CD4-positive, alpha-beta T cell treated with Interleukin-17A for 1 hour (primary cell): ENCODE results near the gene SAFB2.

Source experiments
- DNase-seq: peaks from one replicate; pipeline ENCODE4 v3.0.0-alpha.2; 2020

The SAFB2 gene

GRCh38 chr19:5605362-5605761 is 17.2 kb downstream of the SAFB2 start:
- no peak for DNase-seq

- no peak for DNase-seq
Measured at GRCh38 chr19:5603626-5604025, 18.9 kb downstream of the SAFB2 start.

DNA sequence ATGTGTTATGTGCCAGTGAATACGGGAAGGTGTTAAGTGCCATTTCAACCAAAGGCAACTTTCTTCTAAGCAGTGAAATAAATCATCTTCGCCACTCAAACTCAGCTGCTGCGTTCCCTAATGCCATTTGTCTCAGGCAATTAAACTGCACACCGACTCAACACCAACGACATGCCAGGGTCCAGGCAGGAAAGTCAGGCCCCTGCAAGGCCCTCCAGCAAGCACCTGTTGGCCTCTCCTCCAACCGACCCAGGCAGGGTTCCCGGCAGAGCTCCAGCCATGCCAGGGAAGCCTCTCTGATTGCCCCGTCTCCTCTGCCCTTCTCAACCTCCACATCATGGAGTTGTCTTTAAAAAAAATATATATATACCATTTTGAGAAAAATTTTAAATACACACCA is 21.8 kb downstream of the SAFB2 start:
- DNase-seq = no peak

DNA sequence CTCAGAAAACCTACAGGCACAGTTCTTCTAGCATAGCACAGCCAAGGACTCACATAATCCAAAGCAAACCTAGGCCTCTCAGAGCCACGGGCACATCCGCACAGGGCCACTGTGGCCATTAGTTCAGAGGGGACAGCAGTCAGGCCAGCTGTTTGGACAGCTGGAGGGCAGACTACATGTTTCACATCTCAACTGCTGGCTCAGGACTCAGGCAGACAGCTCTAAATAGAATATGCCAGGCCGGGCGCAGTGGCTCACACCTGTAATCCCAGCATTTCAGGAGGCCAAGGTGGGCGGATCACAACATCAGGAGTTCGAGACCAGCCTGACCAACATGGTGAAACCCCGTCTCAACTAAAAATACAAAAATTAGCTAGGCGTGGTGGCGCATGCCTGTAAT is 26.8 kb downstream of the SAFB2 start:
- DNase-seq = no peak

GRCh38 chr19:5595129-5595528 is 27.4 kb downstream of the SAFB2 start:
- no peak for DNase-seq

DNA sequence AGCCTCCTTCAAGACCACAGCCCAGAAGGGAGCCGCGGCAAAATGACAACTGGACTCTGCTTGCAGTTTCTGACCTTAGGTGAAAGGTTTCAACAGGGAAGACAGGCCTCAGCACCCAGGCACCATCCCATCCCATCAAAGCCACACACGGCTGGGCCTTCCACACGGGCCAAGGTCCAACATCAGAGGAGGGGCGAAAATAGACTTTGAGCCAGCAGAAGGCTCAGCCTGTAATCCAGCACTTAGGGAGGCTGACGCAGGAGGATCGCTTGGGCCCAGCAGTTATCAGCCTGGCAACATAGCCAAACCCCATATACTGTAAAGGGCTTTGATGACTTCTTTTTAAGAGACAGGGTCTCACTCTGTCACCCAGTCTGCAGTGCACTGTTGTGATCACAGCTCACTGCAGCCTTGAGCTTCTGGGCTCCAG is 28.0 kb downstream of the SAFB2 start:
- DNase-seq = no peak

GRCh38 chr19:5593343-5594255 is 29.0 kb downstream of the SAFB2 start:
- no peak for DNase-seq

DNA sequence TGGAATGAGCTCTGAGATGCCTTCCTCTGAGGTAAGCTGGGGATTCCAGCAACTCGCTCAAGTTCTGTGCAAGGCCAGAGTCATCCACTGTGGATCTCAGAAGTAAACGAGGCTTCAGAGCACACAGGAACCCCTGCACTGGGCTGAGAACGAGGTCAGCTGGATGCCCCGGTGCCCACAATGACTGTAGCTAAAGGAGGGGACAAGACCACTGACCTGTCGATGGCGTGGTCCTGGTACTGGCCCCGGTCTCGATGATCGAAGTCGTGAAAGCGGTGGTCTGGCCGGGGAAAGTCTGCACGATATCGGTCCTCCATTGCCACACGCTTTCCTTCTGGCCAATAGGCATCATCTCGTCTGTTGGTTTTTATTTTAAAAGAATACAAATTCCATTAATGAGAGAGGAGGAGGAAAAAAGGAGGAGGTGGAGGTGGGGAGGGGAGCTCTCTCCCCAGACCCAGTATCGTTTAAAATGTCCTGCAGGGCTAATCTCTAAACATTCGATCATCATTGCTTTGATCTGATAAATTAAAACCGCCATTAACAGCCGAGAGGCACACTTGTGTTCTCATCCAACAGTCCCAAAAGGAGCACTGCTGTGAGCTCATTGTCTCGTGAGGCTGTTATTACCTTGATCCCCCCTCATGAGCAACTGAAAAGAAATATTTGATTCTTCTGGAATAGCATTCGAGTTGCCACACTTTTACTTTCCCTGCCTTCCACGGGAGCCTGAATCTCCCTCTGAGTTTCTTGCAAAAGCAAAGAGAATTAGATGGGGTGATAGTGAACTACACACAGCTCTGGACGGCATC is 29.8 kb downstream of the SAFB2 start:
- no peak for DNase-seq

GRCh38 chr19:5591476-5591875 is 31.1 kb downstream of the SAFB2 start:
- no peak for DNase-seq

DNA sequence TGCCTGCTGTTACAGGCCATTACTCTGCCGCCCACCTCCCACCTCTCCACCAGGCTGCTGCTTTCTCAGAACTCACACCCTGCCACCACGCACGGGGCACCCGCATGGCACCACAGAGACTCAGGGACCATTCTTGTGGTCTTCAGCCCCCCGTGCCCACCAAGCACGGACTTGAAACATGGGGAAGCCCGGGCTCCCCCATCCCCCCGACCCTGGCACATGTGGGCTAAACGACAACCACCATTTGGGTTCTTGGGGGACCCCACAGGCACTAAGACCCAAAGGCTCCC is 31.8 kb downstream of the SAFB2 start:
- no peak for DNase-seq

DNA sequence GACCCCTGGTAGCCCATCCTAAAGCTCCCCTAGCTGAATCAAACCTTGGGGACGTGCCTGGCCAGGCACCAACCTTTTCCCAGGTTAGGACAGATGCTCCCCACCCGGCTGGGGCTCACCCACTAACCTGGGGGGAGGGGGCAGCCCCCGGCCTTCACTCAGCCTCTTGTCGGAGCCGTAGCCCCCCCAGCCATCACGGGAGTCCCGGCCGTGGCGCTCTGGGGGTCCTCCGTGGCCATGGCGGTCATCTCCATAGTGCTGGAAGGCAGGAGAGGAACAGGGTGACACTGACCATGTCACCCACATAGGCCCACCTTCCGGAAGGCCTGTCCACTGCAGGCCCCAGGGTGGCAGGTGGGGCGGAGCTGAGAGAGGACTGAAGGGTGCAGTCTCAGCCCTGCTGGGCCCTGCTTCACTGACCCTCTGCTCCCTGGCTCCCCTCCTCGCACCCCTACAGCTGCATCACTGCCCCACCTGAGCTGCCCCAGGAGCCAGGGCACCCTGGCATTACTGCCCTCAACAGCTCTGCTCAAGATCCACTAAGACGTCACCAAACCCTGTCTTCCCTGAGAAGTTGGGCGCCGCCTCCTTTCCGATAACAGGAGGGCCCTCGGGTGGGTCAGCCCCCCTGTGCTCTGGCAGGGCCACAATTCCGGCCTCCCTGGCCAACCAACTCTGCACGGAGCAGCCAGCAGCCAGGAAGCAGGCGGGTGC is 32.3 kb downstream of the SAFB2 start:
- DNase-seq = no peak

DNA sequence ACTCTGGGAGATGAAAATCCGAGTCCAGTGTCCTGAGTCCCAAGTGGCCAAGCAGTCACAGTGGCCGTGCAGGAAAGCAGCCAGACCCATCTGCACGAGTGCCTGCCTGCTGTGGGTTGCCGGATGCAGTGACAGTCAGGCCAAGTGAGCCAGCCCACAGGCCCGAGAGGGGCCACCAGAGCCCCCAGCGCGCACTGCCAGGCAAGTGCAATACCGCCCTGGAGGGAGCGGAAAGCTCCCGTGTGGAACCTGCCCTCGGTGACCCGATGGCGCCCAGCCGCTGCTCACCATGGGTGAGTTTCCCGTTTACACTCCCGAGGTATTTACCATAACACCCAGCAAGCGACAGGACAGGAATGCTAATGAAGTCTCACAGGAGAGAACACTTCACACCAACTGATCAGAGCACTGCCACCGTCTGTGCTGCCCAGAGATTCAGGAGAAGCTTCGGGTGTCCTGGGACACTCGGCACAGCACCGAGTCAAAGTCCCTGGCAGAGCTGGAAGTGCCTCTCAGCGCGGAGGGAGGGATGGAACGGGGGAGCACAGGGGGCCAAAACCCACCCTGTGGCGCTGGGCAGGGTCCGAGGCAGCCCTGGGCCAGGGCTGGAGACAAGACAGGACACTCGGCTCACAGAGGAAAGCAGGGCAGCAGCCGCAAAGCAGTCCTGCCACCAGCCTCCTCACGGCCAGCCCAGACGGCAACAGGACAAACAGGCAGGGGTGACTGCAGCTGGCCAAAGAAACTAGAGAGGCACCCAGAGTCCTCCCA is 33.5 kb downstream of the SAFB2 start:
- no peak for DNase-seq

DNA sequence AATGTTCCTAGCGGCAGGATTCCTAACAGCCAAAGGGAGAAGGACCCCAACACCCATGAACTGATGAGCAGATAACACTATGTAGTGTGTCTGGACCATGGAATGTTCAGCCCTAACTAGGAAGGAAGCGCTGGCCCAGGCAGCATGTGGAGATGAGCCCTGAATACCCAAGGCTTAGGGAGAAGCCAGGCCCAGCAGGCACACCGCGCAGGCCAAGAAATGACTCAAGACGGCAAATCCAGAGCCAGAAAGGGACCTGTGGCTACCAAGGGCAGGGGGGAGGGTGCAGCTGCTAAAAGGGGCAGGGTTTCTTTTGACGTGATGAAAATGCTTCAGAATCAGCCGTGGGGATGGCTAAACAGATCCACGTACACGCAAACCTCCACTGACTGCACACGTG is 34.1 kb downstream of the SAFB2 start:
- no peak for DNase-seq

DNA sequence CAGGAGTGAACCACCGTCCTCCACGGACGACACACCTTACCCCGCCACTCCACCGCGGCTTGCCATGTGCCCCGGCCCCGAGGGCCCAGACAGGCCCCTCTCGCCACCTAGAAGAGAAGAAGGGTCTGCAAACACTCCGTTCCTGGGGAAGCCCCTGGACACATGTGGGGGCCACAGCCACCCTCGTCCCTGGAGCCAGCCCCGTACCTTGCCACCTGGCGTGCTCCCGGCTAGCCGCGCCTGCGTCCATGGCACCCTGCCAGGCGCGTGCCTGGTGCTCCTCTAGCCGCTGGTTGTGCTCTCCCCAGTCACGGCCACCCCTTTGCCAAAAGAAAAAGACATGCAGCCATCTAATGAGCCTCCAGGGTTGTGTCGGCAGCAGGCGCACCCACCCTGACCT is 34.9 kb downstream of the SAFB2 start:
- no peak for DNase-seq

DNA sequence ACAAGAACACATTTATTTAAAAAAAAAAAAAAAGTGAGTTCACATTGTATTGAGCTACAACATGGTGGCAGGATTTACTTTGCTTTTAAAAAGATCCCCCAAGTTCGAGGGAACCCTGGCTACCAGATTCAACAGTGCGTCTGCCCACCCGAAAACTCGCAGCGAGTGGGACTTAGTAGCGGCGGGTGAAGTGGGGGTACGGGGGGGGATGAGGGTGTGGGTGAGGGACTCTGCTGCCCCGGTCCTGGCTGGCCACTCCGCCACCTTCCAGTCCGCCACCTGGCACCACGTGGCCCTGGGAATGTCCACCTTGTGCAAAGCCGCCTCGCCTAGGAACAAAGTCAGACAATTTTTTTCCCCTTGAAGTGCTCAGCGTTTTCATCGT is 35.5 kb downstream of the SAFB2 start:
- DNase-seq = no peak

GRCh38 chr19:5586300-5587070 is 36.1 kb downstream of the SAFB2 start:
- no peak for DNase-seq

DNA sequence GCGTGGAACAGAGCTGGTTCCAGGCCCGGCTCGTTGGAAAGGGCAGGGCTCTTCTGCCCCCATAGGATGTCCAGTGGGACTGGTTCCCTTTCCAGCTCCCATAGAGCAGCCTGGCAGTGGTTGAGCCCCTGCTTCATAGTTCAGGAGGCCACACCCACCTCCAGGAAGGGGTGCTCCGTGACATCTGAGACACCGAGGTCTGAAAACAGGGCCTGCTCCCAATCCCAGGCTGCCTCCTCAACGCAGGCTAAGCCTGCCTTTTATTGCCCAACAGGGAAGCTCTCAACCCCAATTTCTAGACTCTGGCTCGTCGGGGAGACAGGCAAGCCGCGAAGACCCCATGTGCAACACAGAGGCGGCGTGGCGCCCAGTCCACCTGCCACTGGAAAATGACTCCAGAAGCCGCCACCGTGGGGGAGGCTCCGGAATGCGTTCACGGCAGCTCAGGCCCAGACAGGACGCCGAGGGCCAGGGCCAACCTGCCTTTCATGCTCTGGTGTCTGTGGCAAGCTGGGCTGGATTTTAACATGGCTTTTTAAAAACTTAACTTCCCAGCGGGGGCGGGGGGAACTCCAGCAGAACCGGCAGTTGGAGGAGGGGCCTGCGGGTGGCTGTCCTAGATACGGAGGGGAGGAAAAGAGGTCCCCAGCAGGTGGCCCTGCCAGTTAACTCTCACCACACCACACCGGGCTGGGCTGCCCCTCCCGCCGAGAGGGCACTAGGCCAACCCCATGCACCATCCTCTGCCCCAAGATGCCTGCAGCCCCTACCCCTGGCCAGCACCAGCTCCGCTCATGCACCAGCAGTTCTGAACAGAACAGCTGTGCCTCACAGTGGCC is 36.9 kb downstream of the SAFB2 start:
- DNase-seq = peak; percentile 44

- no peak for DNase-seq
Measured at GRCh38 chr19:5580161-5580571, 42.4 kb downstream of the SAFB2 start.

DNA sequence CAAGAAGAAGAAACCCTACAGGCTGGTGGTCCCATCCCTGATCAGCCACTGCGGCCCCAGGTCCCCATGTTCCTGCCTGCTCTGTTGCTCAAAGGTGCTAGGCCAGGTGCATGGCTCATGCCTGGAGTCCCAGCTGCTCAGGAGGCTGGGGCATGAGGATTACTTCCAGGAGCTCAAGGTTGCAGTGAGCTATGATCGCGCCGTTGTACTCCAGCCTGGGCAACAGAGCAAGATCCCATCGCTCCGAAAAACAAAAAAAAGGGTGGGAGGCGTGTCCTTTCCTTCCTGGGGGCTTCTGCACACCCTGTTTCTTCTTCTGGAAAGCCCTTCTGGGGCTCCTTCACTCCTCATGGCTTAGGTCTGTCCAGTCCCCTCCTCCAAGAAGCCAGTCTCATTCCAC is 42.9 kb downstream of the SAFB2 start:
- DNase-seq = no peak

- no peak for DNase-seq
Measured at GRCh38 chr19:5579286-5579685, 43.3 kb downstream of the SAFB2 start.
